GM19372 (cell line): Measurements from ENCODE around the gene UGT2A2.
"Not testable (repeated sequence)": the region's sequence is repeated elsewhere in the genome, so short reads cannot be mapped to it uniquely, and the experiment has no call there.

ENCODE experiments used
- ATAC-seq: cut with Tn5 transposase; IDR thresholded peaks from one replicate; pipeline ENCODE4 v1.9.1; 2021; ENCODE audit warnings: mild to moderate bottlenecking, low read depth, moderate library complexity; ENCODE audit not compliant: unreplicated experiment

The UGT2A2 gene

DNA sequence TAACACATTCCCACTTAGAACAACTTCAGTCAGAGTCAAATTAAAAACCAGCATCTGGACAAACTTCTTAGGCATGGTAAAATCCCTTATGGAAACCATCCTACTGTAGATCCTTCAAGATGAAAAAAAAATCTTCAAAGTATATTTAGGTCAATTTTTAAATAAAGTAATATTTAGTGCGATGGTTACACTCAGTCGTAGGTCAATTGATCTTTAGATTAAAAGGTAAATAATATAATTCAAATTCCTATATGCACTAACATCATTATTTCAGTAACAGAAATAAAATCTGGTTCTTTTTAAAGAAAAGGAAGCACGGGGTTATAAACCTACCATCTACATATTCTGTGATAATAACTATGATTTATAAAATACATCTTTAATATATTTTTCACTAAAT, at the start of gene UGT2A2:
Gene UGT2A2, minus strand, starts transcription at position 101 of the 400 bp plus-strand sequence. Its CDS starts 2 bp downstream, at position 99.
- ATAC-seq = no peak

GRCh38 chr4:69684804-69685203, 45.4 kb upstream of the UGT2A2 start:
- no peak for ATAC-seq

DNA sequence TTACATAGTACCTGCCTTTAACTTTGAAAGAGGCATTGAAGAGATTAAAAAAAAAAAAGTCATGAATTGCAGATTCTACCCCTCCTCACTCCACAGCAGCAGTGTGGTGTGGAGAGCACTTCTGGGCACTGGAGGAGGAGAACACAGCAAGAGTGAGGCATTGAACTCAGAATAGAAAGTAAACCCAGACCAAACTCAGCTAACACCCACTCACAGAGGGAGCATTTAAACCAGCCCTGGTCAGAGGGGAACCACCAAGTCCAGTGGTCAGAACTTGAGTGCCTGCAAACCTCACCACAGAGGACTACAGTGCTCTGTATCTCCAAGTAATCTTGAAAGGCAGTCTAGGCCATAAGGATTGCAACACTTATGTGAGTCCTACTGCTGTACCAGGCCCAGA, 29.2 kb upstream of the UGT2A2 start:
- no peak for ATAC-seq

GRCh38 chr4:69664009-69664408, 24.6 kb upstream of the UGT2A2 start:
- ATAC-seq = not testable (repeated sequence)

GRCh38 chr4:69661130-69661803, 21.8 kb upstream of the UGT2A2 start:
- not testable (repeated sequence) for ATAC-seq

- ATAC-seq = no peak
Measured at GRCh38 chr4:69658133-69658532, 18.7 kb upstream of the UGT2A2 start.

DNA sequence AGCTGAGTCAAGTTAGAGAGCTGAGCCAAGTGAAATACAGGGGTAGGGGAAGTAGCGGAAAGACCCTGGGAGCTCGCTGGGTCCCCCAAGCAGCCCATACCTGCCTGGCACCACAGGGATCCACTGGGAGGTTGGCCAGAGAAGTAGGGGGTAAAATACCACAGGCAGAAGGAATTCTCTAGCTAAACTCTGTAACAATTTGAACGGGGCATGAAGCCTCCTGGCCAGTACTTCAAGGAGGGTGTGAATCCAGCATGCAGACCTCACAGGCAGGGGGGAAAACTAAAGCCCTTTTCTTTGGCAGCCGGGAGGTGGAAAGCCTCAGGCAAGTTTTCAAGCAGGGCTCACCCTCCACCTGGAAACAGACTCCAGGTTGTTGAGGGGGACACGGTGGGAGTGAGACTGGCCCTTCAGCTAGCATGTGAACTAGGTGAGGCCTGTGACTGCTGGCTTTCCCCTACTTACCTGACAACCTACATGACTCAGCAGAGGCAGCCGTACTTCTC, 17.3 kb upstream of the UGT2A2 start:
- no peak for ATAC-seq

DNA sequence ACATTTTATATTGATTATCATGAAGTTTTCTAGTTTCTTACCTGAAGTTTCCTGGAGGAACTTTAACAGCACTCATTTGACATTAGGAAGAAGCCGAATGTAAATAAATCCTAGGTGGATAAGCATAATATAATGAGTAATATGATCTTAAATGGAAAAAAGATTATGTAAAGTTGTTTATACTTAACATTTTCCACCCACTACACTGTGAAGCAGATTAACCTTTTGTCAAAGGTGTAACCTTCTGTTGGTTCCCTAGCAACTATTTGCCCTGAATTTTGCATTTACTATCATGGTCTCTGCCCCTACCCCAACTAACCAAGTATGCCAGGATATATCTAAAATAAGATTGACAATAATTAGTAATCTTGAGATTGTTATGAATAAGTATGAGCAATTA, 13.7 kb upstream of the UGT2A2 start, which contains the start of gene UGT2A1:
Gene UGT2A1, minus strand, starts transcription at position 101 of the 400 bp plus-strand sequence. CDS start 5,603 bp downstream, outside the sequence.
- no peak for ATAC-seq

GRCh38 chr4:69650872-69651271, 11.4 kb upstream of the UGT2A2 start:
- no peak for ATAC-seq

- no peak for ATAC-seq
Measured at GRCh38 chr4:69649629-69650028, 10.2 kb upstream of the UGT2A2 start.

DNA sequence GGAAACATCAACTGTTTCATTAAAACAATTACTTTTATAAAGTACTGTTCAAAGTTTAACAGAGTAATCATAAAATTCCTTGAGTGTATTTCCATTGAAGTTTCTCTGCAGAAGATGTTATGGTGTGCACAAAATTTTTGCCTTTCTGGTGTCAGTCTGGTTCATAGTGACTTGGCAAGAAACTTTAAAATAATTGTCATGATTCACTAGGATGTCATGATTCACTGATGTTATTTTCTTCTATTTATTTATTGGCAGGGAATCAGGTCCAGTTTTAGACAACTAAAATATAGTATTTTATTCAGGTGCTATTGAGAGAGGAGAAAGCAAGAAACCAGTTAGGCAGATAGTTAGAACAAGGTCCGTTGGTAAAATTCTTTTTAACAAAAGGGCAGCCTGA, 9.8 kb upstream of the UGT2A2 start:
- no peak for ATAC-seq

GRCh38 chr4:69642961-69643360, 3.5 kb upstream of the UGT2A2 start:
- no peak for ATAC-seq

- ATAC-seq = no peak
Measured at GRCh38 chr4:69640289-69640688, 847 bp upstream of the UGT2A2 start.

DNA sequence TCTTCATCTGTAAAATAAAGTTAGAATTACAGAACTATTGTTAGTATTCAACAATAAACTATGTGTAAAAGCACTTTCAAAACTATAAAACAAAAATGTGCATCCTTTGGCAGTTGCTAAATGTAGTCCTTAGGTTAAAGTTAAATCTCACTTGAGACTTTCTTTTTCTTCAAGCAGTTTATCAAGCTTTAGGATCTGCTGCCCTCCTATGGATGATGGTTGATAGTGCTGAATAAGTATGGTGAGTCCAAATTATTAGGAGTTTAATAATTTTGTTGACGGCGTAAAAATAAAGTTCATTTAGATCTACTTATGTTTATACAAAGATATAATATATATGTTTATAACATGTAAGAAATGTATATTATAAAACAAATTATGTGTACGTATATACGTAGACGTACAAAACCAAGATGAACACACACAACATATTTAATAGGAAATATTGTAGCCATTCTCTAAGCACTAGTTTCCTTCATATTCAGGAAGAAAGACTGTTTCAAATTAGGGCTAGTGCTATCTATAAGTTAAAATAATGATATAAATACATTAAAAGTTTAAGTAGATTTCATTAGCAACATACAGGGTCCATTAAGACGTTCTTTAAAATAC, 22.3 kb downstream of the UGT2A2 start:
- ATAC-seq = no peak

DNA sequence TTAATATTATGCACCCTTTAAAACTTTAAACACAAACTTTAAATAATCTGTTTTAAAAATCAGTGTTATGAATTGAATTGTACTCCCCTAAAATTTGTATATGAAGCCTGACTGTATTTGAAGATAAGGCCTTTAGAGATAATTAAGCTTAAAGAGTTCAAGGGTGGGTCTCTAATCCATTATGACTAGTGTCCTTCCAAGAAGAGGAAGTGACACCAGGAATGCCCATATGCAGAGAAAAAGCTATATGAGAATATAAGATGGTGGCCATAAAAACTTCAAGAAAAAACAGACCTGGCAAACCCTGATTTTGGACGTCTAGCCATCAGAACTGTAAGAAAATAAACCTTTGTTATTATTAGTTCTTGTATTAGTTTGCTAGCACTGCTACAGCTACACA, 29.0 kb downstream of the UGT2A2 start:
- no peak for ATAC-seq

- no peak for ATAC-seq
Measured at GRCh38 chr4:69601065-69601464, 38.4 kb downstream of the UGT2A2 start.

DNA sequence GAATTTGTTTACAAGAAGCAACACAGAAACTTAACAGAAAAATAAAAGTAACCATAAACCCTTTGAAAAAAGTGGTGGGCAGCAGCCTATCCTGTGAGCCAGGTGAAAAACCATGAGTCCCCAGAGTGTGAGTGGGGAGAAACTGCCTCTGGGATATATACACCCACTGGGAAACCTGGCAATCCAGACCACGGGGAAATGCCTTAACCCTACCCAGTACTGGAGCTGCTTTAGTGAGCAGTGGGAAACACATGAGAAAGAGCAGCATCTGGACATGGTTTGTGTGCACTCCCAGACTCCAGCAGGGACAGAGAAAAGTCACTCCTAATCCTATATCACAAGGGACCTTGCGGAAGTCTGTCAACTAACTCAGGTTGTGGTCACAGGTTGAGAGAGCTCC, 39.4 kb downstream of the UGT2A2 start:
- ATAC-seq = no peak

- ATAC-seq = no peak
Measured at GRCh38 chr4:69594382-69594781, 45.1 kb downstream of the UGT2A2 start.

DNA sequence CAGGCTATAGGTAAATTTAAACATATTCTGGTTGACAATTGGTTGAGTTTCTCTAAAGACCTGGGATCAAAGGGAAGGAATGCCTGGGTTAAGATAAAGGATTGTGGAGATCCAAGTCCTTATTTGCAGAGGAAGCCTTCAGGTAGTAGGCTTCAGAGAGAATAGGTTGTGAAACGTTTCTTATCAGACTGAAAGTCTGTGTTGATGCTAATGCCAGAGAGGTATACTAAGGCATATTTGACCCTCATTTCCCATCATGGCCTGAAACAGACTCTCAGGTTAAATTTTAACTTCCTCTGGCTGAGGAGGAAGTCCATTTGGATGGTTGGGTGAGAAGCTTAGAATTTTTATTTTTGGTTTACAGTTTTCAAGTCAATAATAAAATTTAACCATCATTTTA, 48.1 kb downstream of the UGT2A2 start:
- no peak for ATAC-seq

- ATAC-seq = no peak
Measured at GRCh38 chr4:69589884-69590283, 49.6 kb downstream of the UGT2A2 start.

GRCh38 chr4:69584135-69584534, 55.3 kb downstream of the UGT2A2 start:
- no peak for ATAC-seq

- no peak for ATAC-seq
Measured at GRCh38 chr4:69583543-69583942, 55.9 kb downstream of the UGT2A2 start.
